ENCODE data around the gene ZNF225.
"Not testable (repeated sequence)": the region's sequence is repeated elsewhere in the genome, so short reads cannot be mapped to it uniquely, and the experiment has no call there.

Gene ZNF225

DNA sequence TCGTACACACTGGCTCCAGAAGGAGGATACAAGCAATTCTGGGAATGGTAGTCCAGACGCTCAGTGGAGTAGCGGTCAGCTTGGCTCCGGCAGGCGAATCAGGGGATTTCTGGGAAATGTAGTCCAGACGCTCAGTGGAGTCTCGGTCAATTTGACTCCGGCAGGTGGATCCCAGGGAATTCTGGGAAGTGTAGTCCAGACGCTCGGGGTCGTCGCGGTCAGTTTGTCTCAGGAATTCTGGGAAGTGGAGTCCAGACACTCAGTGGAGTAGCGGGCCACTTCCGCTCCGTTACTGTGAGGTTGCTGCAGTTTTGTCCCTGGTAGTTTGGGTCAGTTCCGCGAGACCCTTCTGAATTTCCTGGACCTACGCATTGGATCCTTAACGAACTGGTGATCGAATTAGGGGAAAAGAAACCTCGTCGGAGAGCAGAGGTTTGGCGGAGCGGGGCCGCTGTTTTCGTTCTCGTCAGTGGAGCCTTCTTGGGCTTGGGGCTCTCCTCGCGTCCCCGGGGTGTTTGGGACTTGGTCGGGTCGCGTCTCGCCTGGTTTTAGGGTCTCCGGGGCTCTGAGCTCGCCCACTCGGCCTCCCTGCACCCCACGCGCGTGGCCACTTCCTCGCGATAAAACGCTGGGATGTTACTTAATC lies at the start of gene ZNF225:
Gene ZNF225, plus strand, starts transcription at position 262 of the 646 bp plus-strand sequence. CDS start 2,429 bp downstream, outside the sequence.
- DNase-seq = peak; percentile 76

DNA sequence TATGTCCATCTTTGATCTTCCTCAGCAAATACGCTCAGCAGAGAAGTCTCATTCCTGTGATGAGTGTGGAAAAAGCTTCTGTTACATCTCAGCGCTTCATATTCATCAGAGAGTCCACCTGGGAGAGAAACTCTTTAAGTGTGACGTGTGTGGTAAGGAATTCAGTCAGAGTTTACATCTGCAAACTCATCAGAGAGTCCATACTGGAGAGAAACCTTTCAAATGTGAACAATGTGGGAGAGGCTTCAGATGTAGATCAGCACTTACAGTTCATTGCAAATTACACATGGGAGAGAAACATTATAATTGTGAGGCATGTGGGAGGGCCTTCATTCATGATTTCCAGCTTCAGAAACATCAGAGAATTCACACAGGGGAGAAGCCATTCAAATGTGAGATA lies 46.9 kb upstream of the ZNF225 start:
- DNase-seq = no peak

DNA sequence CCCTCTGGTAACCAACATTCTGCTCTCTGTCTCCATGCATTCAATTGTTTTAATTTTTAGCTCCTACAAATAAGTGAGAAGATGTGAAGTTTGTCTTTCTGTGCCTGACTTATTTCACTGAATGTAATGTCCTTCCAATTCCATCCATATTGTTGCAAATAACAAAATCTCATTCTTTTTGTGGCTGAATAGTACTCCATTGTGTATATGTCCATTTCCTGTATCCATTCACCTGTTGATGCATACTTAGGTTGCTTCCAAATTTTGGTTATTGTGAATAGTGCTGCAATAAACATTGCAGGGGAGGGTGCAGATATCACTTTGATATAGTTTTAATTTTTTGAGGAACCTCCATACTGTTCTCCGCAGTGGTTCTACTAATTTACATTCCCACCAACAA lies 43.8 kb upstream of the ZNF225 start:
- no peak for DNase-seq

DNA sequence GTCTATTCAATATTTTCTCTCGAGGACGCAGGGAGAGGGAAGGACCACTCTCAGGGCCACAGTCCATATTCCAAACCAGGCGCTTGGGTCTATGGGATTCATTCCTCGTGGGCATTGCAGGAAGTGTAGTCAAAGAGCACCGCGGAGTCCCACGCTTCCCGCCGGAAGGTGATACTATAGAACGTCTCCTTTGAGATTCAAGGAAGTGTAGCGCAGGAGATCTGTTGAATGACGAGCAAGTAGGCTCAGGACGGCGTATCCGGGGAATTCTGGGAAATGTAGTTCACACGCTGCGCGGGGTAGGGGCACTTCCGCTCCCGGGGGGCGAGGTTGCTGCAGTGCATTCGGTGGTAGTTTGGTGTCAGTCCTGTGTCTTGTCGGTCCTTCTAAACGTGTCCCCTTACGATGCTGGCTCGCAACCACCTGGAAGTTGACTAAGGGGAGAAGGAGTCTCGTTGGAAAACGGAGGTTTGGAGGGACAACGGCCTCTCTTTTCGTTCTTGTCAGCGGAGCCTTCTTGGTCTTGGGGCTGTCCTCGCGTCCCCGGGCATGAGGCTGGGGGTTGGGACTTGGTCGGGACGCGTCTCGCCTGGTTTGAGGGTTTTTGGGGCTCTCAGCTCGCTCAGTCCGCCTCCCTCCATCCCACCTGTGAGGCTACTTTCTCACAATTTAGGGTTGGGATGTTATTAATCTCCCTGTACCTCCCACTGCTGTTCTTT lies 41.2 kb upstream of the ZNF225 start, which contains the start of gene ZNF284:
Gene ZNF284, plus strand, starts transcription at position 336 of the 719 bp plus-strand sequence. CDS start 4,231 bp downstream, outside the sequence.
- peak; percentile 74 for DNase-seq

DNA sequence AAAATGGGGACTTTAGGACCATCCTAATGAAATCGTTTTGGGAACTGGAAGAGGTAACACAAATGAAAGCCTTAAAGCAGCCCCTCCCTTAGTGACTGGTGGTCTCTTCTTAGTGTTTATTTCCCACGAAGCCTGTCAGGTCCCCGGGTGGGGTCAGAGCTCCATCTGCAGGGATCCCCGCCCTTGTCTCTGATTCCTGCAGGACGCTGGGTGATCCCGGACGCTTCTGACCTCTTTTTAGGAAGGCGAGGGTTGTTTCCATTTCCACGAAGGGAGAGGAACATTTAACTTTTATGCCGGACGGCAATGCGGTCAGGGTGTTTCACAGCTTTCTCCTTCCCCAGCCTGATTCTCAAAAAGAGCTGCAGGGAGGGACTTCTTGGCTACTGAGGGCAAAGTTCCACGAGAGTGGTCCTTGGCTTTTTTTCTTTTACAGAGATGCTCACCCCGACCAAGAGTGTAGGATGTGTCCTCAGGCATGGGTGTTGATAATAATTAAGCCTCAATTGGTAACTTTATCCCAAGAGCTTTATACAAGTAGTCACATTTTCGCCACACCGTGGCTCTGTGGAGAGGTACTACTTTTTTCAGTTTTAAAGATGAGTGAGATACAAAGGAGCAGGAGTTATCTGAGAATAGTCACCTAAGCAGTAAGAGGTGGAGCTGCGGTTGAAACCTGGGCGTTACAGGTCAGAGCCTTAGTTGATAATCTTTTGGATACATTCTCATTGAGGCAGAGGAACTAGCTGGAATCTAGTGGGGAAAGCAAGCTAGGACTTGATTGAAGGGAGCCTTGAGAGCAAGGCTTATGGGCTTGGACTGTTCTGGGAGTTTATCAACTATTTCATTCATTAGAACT lies 40.4 kb upstream of the ZNF225 start:
- DNase-seq = no peak

DNA sequence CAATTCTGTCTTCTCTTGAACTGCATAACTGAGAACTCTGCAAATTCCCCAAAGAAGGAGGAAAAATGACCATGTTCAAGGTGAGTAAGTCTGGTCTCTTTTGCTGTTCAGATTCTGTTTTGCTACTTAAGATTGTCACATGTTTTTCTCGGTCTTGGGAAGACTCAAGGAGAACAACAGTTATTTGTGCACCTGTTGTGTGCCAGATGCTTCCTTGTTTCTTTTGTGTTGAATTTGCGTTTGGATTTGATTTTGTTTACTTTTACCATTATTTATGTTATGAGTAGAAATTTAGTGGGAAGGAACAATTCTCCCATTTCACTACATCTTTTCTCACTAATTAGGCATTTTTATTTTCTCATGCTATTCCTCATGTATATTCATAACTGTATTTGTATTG lies 36.9 kb upstream of the ZNF225 start:
- DNase-seq = no peak

DNA sequence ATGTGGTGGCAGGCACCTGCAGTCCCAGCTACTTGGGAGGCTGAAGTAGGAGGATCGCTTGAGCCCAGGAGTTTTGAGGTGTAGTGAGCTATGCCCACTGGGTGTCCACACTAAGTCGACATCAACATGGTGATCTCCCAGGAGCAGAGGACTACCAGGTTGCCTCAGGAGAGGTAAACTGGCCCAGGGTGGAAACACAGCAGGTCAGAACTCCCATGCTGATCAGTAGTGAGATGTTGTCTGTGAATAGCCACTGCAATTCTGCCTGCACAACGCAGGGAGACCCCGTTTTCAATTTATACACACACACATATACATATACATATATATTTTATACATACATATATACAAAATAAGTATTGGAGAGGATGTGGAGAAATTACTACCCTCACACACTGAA lies 21.1 kb upstream of the ZNF225 start:
- DNase-seq = no peak

DNA sequence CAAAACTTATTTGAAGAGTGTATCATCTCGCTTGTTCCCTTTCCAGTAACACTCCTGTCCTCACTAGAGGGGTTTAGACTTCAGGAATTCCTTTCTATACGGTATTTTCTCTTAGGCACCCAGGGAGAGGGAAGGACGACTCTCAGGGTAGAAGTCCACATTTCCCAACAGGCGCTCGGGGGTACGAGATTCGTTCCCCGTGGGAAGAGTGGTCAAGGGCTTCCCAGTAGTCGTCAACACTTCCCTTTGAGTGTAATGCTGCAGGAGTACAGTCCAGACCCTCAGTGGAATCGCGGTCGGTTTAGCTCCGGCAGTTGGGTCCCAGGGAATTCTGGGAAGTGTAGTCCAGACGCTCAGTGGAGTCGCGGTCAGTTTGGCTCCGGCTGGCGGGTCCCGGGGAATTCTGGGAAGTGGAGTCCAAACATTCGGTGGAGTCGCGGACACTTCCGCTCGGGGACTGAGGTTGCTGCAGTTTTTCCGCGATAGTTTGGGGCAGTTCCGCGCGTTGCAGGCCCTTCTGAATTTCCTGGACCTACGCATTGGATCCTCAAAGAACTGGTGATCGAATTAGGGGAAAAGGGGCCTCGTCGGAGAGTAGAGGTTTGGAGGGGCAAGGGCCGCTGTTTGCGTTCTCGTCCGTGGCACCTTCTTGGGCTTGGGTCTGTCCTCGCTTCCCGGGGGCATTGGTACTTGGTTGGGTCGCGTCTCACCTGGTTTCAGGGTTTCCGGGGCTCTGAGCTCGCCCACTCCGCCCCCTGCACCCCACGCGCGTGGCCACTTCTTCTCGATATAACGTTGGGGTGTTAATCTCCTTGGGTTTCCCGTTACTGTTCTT lies 19.1 kb upstream of the ZNF225 start, which contains the start of gene ZNF224:
Gene ZNF224, plus strand, starts transcription at position 431 of the 835 bp plus-strand sequence. CDS start 3,513 bp downstream, outside the sequence.
- peak; percentile 73 for DNase-seq

DNA sequence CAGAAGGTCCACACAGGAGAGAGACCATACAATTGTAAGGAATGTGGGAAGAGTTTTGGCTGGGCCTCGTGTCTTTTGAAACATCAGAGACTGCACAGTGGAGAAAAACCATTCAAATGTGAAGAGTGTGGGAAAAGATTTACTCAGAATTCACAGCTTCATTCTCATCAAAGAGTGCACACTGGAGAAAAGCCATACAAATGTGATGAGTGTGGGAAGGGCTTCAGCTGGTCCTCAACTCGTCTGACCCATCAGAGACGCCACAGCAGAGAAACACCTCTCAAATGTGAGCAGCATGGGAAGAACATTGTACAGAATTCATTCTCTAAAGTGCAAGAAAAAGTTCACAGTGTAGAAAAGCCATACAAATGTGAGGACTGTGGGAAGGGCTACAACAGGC lies 5.4 kb upstream of the ZNF225 start:
- DNase-seq = no peak

DNA sequence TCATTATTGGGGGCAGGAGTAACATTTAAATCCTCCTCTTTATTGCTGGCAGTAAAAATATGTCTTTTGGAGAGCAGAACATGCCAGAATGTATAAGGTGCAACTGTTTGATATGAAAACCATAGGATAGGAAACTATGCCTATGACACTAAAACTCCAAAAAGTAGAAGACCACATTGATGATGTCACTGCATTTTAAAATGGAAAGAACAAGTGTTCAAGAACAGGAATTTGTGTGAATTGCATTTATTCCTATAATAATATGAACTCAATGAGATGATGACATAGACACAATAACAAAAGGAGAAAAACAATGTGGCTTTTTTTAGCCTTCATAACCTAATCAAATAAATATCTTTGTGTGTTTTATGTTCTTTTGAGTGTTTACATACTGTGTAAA lies 3.7 kb upstream of the ZNF225 start:
- DNase-seq = no peak

DNA sequence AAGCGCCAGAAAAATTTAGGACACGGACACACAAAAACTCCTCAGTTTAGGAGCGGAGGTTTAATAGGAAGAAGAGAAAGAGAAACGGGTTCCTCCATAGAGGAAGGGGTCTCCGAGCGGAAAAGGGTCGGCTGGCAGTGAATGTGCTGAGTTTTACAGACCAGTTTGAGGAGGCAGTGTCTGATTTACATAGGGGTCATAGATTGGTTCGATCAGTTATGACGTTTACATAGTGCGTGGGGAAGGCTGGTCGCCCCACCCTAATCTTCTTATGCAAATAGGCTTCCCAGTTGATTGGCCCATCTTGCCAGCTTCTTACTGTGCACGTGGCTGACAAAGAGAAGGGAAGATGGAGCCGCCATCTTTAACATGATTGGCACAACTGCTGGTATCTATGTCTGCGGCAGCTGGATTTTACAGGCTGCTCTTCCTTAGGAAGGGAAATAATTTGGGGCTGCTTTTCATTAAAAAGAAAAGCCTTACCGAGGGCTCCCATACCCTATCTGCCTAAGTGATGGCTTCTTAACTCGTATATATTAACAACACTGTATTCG lies 1.2 kb upstream of the ZNF225 start:
- DNase-seq = no peak

DNA sequence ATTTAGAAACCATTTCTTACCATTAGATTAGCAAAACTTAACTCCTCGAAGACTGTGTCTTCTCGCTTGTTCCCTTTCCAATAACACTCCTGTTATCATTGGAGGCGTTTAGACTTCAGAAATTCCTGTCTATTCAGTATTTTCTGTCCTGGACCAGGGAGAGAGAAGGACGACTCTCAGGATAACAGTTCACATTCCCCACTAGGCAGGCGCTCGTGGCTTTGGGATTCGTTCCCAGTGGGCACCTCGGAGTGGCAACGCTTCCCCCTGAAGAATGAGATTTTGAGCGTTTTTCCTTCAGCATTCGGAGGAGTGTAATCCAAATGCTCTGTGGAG lies 429 bp upstream of the ZNF225 start:
- DNase-seq = no peak

DNA sequence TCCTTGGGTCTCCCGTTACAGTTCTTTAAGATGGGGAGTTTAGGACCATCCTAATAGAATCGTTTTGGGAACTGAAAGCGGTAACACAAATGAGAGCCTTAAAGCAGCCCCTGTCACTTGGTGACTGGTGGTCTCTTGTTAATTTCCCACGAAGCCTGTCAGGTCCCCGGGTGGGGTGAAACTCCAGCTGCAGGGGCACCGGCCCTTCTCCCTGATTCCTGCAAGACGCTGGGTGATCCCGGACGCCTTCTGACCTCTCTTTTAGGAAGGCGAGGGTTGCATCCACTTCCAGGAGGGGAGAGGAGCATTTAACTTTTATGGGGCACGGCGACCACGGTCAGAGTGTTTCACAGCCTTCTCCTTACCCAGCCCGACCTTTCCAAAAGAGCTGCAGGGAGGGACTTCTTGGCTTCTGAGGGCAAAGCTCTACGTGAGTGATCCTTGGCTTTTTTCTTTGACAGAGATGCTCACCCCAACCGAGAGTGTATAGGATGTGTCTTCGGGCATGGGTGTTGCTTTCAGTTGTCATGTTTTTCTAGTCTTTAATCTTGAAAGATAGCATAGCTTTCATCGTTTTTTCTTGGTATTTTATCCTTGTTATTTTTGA lies 688 bp downstream of the ZNF225 start:
- DNase-seq = no peak

DNA sequence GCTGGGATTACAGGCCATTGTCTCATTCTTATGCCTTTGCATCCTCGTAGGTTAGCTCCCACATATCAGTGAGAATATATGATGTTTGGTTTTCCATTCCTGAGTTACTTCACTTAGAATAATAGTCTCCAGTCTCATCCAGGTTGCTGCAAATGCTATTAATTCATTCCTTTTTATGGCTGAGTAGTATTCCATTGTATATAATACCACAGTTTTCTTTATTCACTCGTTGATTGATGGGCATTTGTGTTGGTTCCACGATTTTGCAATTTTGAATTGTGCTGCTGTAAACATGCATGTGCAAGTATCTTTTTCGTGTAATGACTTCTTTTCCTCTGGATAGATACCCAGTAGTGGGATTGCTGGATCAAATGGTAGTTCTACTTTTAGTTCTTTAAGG lies 8.0 kb downstream of the ZNF225 start:
- not testable (repeated sequence) for DNase-seq

DNA sequence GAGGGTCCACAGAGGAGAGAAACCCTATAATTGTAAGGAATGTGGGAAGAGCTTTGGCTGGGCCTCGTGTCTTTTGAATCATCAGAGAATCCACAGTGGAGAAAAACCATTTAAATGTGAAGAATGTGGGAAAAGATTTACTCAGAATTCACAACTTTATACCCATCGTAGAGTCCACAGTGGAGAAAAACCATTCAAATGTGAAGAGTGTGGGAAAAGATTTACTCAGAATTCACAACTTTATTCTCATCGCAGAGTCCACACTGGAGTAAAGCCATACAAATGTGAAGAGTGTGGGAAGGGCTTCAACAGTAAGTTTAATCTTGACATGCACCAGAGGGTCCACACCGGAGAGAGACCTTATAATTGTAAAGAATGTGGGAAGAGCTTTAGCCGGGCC lies 18.8 kb downstream of the ZNF225 start:
- no peak for DNase-seq

DNA sequence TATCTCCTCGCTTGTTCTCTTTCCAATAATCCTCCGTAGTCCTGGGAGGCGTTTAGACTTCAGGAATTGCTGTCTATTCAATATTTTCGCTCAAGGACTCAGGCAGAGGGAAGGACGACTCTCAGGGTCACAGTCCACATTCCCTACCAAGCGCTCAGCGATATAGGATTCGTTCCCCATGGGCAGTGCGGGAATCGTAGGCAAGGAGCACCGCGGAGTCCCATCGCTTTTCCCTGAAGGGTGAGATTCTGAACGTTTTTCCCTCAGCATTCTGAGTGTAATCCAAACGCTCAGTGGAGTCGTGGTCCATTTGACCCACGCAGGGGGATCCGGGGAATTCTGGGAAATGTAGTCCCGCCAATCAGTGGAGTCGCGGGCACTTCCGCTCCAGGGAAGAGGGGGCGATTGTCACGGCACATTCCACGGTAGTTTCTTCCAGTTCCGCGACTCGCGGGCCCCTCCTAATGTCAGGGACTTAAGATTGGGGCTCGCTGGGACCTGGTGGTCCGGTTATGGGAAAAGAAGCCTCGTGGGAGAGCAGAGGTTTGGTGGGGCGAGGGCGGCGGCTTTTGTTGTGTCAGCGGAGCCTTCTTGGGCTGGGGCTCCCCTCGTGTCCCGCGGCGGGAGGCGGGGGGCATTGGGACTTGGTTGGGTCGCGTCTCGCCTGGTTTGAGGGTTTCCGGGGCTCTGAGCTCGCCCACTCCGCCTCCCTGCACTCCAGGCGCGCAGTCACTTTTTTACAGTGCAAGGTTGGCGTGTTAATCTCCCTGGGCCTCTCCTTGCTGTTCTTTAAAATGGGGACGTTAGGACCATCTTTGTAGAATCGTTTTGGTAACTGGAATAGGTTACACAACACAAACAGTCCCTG lies 28.2 kb downstream of the ZNF225 start, which contains the start of gene ZNF234:
Gene ZNF234, plus strand, starts transcription at position 364 of the 868 bp plus-strand sequence. CDS start 3,079 bp downstream, outside the sequence.
- DNase-seq = peak; percentile 50

DNA sequence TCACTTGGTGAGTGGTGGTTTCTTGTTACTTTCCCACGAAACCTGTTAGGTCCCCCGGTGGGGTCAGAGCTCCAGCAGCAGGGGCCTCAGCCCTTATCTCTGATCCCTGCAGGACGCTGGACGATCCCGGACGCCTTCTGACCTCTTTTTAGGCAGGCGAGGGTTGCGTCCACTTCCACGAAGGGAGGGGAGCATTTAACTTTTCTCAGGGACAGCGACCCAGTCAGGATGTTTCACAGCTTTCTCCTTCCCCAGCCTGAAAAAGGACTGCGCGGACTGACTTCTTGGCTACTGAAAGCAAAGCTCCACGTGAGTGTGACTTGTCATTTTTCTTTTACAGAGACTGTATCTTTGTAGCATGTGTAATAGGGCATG lies 28.8 kb downstream of the ZNF225 start:
- DNase-seq = peak; percentile 2

DNA sequence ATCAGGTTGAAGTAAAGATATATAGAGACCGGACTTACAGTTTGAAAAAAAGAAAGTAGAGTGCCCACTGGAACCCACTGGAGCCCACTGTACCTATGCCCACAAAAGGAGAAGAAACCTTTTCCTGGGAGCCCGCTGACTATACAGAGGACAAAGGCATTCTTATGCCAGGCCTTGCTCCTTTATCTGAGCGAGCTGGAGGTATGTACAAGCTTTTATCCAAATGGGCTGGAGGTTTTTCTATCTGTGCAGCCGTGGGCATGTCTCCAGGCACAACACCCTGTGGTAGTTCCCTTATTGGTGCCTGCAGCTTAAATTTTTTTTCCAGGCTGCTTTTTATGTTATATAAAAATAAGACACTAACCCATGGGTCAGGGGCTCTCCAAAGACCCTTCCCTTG lies 36.6 kb downstream of the ZNF225 start:
- DNase-seq = no peak

DNA sequence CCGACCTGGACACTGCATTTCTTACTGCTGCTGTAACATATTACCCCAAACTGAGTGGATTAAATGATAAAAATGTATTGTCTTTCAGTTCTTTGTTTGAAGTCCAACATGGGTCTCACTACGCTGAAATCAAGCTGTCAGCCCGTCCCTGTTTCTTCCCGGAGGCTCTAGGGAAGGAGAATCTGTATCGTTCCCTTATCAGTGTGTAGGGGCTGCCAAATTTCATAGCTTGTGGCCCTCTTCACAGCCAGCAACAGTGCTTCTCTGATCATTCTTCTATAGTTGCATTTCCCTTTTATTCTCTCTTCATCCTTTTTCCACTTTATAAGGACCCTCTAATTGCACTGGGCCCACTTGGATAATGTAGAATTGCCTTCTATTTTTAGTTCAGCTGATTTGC lies 38.3 kb downstream of the ZNF225 start:
- no peak for DNase-seq

DNA sequence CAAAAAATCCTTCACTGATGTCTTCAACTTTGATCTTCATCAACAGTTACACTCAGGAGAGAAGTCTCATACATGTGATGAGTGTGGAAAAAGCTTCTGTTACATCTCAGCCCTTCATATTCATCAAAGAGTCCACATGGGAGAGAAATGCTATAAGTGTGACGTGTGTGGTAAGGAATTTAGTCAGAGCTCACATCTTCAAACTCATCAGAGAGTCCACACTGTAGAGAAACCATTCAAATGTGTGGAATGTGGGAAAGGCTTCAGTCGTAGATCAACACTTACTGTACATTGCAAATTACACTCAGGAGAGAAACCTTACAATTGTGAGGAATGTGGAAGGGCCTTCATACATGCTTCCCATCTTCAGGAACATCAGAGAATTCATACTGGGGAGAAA lies 43.3 kb downstream of the ZNF225 start:
- no peak for DNase-seq

DNA sequence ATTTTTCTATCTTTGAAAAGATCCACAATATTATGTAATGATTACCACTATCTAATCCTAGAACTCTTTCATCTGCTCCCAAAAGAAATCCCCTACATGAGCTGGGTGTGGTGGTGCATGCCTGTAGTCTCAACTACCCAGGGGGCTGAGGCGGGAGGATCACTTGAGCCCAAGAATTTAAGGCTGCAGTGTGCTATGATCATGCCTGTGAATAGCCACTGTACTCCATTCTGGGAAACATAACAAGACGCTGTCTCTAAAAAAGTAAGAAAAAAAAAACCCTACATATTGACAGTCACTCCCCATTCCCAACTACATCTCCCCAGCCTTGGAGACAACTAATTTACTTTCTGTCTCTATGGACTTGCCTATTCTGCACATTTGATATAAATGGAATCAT lies 50.6 kb downstream of the ZNF225 start:
- DNase-seq = no peak
